WERI-Rb-1 (cell line): ENCODE results near the gene SH3RF3.

Source experiments
- DNase-seq: peaks from one replicate; pipeline ENCODE4 v3.0.0-alpha.2; 2020
- H3K27ac ChIP-seq: fragments of 250-450 bp; sonication (Bioruptor Pico); 2 replicates; pipeline ENCODE4 v1.5.1; 2020; ENCODE audit warnings: mild to moderate bottlenecking, moderate library complexity
- H3K27me3 ChIP-seq: fragments of 250-450 bp; sonication (Bioruptor Pico); 2 replicates; pipeline ENCODE4 v1.5.1; 2021; ENCODE audit warnings: mild to moderate bottlenecking, low read depth, moderate library complexity; ENCODE audit not compliant: insufficient read depth, severe bottlenecking
- H3K36me3 ChIP-seq: fragments of 250-450 bp; sonication (Bioruptor Pico); 2 replicates; pipeline ENCODE4 v1.5.1; 2020; ENCODE audit warnings: mild to moderate bottlenecking, moderate library complexity
- H3K4me3 ChIP-seq: 2 replicates; pipeline ENCODE4 v1.5.1; 2011; ENCODE audit warnings: low read depth, mild to moderate bottlenecking, control low read depth, low read length
- H3K9me3 ChIP-seq: fragments of 250-450 bp; sonication (Bioruptor Pico); 2 replicates; pipeline ENCODE4 v1.5.1; 2021; ENCODE audit warnings: mild to moderate bottlenecking, moderate library complexity; ENCODE audit not compliant: severe bottlenecking
- TF ChIP-seq, protein P1 (sequence below): IDR thresholded peaks from 2 replicates; pipeline ENCODE4 v1.5.1; 2011; ENCODE audit warnings: low read depth, mild to moderate bottlenecking, control low read depth, inconsistent platforms, low read length

The SH3RF3 gene

GRCh38 chr2:109176928-109177327, 47.9 kb downstream of the SH3RF3 start:
- Histone ChIP-seq H3K27ac (peak overlapping the region; percentile 62), H3K9me3 (peaks cover 11% of the 10 kb centered on the region), H3K4me3 (no peak overlapping the region), H3K36me3 (no peaks in the 10 kb centered on the region), H3K27me3 (no peaks in the 10 kb centered on the region)
- TF ChIP-seq, protein P1, sequence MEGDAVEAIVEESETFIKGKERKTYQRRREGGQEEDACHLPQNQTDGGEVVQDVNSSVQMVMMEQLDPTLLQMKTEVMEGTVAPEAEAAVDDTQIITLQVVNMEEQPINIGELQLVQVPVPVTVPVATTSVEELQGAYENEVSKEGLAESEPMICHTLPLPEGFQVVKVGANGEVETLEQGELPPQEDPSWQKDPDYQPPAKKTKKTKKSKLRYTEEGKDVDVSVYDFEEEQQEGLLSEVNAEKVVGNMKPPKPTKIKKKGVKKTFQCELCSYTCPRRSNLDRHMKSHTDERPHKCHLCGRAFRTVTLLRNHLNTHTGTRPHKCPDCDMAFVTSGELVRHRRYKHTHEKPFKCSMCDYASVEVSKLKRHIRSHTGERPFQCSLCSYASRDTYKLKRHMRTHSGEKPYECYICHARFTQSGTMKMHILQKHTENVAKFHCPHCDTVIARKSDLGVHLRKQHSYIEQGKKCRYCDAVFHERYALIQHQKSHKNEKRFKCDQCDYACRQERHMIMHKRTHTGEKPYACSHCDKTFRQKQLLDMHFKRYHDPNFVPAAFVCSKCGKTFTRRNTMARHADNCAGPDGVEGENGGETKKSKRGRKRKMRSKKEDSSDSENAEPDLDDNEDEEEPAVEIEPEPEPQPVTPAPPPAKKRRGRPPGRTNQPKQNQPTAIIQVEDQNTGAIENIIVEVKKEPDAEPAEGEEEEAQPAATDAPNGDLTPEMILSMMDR = no peak
- DNase-seq = peak; percentile 79

DNA sequence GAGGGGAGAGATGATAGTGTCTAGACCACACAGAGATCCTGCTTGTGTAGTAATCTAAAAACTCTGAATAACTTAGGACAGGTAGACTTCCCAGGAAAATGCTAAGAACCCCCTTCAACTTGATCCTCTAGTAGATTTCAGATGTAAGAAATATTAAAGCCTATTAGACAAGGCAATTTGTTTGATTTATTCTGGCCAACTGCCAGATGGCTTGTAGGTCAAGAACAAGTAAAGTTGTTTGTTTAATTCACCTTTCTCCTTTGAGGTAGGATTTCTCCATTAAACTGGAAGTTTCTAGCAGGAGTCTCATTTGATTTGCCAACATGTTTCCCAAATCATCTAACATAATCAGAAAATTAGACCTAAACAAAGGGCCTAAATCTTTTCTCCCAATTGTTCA, 48.6 kb downstream of the SH3RF3 start:
- Histone ChIP-seq H3K36me3 (no peaks in the 10 kb centered on the region), H3K4me3 (no peak overlapping the region), H3K27ac (peak overlapping the region; percentile 62), H3K27me3 (no peaks in the 10 kb centered on the region), H3K9me3 (peaks cover 11% of the 10 kb centered on the region)
- TF ChIP-seq, protein P1 = no peak
- DNase-seq = no peak

GRCh38 chr2:109178968-109179367, 50.0 kb downstream of the SH3RF3 start:
- no peak overlapping the region for H3K27ac ChIP-seq
- no peaks in the 10 kb centered on the region for H3K36me3 ChIP-seq
- H3K27me3 ChIP-seq = no peaks in the 10 kb centered on the region
- DNase-seq = no peak
- H3K4me3 ChIP-seq = no peak overlapping the region
- TF ChIP-seq, protein P1 = no peak
- peaks cover 11% of the 10 kb centered on the region for H3K9me3 ChIP-seq

GRCh38 chr2:109180786-109181185, 51.8 kb downstream of the SH3RF3 start:
- no peaks in the 10 kb centered on the region for H3K27me3 ChIP-seq
- no peak for DNase-seq
- TF ChIP-seq, protein P1 = no peak
- H3K36me3 ChIP-seq = no peaks in the 10 kb centered on the region
- H3K4me3 ChIP-seq = no peak overlapping the region
- no peak overlapping the region for H3K27ac ChIP-seq
- H3K9me3 ChIP-seq = peaks cover 3% of the 10 kb centered on the region

DNA sequence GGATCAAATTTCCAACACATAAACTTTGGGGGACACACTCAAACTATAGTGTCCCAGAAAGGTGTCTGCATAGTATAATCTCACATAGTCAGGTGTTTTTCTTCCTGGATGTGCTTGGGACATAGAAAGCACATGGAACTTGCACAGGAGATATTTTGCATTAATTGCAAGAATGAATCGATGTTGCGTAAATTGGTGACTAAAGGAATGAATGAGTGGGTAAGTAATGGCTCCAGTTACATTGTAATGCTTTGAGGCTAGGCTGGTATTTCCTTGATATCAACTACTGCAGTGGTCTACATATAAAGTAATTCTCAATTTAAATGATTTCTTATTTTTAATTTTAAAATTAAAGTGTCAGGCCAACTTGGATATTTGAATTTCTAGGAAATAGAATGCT, 53.4 kb downstream of the SH3RF3 start:
- Histone ChIP-seq H3K36me3 (no peaks in the 10 kb centered on the region), H3K4me3 (no peak overlapping the region), H3K27me3 (no peaks in the 10 kb centered on the region), H3K27ac (no peak overlapping the region), H3K9me3 (peaks cover 3% of the 10 kb centered on the region)
- DNase-seq = no peak
- TF ChIP-seq, protein P1 = no peak

DNA sequence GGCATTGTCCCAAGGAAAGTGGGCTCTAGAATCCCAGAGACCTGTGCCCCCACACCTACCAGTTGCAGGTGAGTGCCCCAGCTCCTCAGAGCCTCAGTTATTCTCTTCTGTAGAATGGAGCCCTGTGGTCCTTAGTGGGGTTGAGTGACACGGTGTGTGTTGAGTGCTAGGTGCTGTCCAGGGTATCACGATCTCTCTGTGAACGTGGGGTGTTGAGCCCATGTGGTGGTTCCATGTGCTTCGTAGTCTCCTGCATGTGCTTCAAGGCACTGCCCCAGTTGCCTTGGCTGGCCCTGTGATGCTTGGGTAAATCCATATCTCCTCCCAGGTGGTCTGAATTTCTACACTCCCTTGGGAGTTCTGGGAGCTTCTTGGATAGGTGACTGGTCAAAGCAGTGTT, 54.9 kb downstream of the SH3RF3 start:
- no peak overlapping the region for H3K4me3 ChIP-seq
- TF ChIP-seq, protein P1 = no peak
- H3K27me3 ChIP-seq = no peaks in the 10 kb centered on the region
- no peaks in the 10 kb centered on the region for H3K36me3 ChIP-seq
- no peak overlapping the region for H3K27ac ChIP-seq
- no peak for DNase-seq
- peaks cover 3% of the 10 kb centered on the region for H3K9me3 ChIP-seq
